HepG2 (cell line): Measurements from ENCODE around the gene DNAAF1. TPM values are rescaled to one million over a fixed set of nuclear protein-coding genes. Genes with fewer than 3 reads are reported as not detected.

Experiments
- ARNT ChIP-seq: fragments of 450-650 bp; IDR thresholded peaks from 2 replicates; pipeline ENCODE4 v1.6.1; 2017
- BORCS8-MEF2B ChIP-seq: sonication (generic); formaldehyde crosslinking; IDR thresholded peaks from 2 replicates; pipeline ENCODE4 v1.8.0; 2022; ENCODE audit warnings: mild to moderate bottlenecking, missing genetic modification reagents
- HINFP ChIP-seq: sonication (generic); formaldehyde crosslinking; IDR thresholded peaks from 2 replicates; pipeline ENCODE4 v1.4.0; 2020; ENCODE audit warnings: low read depth, mild to moderate bottlenecking, missing genetic modification reagents
- HMGXB3 ChIP-seq: sonication (generic); formaldehyde crosslinking; IDR thresholded peaks from 2 replicates; pipeline ENCODE4 v1.4.0; 2020; ENCODE audit warnings: missing genetic modification reagents, borderline replicate concordance
- HNF4G ChIP-seq, 2 experiments: sonication (generic) in 1 of 2; formaldehyde crosslinking in 1 of 2; IDR thresholded peaks; 2 replicates each; pipeline versions ENCODE4 v1.4.0 to v1.6.1; 2011 to 2020; ENCODE audit warnings: borderline replicate concordance in 2 of 2, low read depth in 2 of 2, mild to moderate bottlenecking in 2 of 2, low read length in 1 of 2, missing genetic modification reagents in 1 of 2, moderate library complexity in 1 of 2
- PPARG ChIP-seq: conservative IDR thresholded peaks from 2 replicates; pipeline ENCODE4 v1.6.1; 2016; ENCODE audit warnings: missing biosample characterization, missing genetic modification reagents
- TP53 ChIP-seq: sonication (generic); formaldehyde crosslinking; conservative IDR thresholded peaks from 2 replicates; pipeline ENCODE4 v1.4.0; 2020; ENCODE audit warnings: missing genetic modification reagents
- ZBTB37 ChIP-seq: sonication (generic); formaldehyde crosslinking; IDR thresholded peaks from 2 replicates; pipeline ENCODE4 v1.4.0; 2020; ENCODE audit warnings: mild to moderate bottlenecking, missing genetic modification reagents
- ZBTB46 ChIP-seq: sonication (generic); formaldehyde crosslinking; IDR thresholded peaks from 2 replicates; pipeline ENCODE4 v1.4.0; 2020; ENCODE audit warnings: mild to moderate bottlenecking, missing genetic modification reagents, borderline replicate concordance
- ZFP41 ChIP-seq: sonication (generic); formaldehyde crosslinking; IDR thresholded peaks from 2 replicates; pipeline ENCODE4 v1.4.0; 2020; ENCODE audit warnings: mild to moderate bottlenecking, missing genetic modification reagents, borderline replicate concordance
- ZNF10 ChIP-seq: sonication (generic); formaldehyde crosslinking; IDR thresholded peaks from 2 replicates; pipeline ENCODE4 v1.4.0; 2020; ENCODE audit warnings: mild to moderate bottlenecking, low read depth, missing genetic modification reagents, borderline replicate concordance
- ZNF160 ChIP-seq: sonication (generic); formaldehyde crosslinking; IDR thresholded peaks from 2 replicates; pipeline ENCODE4 v1.8.0; 2022; ENCODE audit warnings: mild to moderate bottlenecking, inconsistent platforms, missing genetic modification reagents
- ZNF382 ChIP-seq: sonication (generic); formaldehyde crosslinking; IDR thresholded peaks from 2 replicates; pipeline ENCODE4 v1.5.0; 2020; ENCODE audit warnings: missing genetic modification reagents, mild to moderate bottlenecking, borderline replicate concordance
- ZNF468 ChIP-seq: sonication (generic); formaldehyde crosslinking; IDR thresholded peaks from 2 replicates; pipeline ENCODE4 v1.8.0; 2022; ENCODE audit warnings: mild to moderate bottlenecking, moderate library complexity, missing genetic modification reagents
- ZNF547 ChIP-seq: sonication (generic); formaldehyde crosslinking; IDR thresholded peaks from 2 replicates; pipeline ENCODE4 v1.5.1; 2020; ENCODE audit warnings: mild to moderate bottlenecking, missing genetic modification reagents
- ZNF607 ChIP-seq: sonication (generic); formaldehyde crosslinking; IDR thresholded peaks from 2 replicates; pipeline ENCODE4 v1.5.1; 2020; ENCODE audit warnings: missing genetic modification reagents, mild to moderate bottlenecking, borderline replicate concordance
- ZNF777 ChIP-seq: sonication (generic); formaldehyde crosslinking; IDR thresholded peaks from 2 replicates; pipeline ENCODE4 v1.4.0; 2020; ENCODE audit warnings: missing genetic modification reagents
- ZNF83 ChIP-seq: sonication (generic); formaldehyde crosslinking; IDR thresholded peaks from 2 replicates; pipeline ENCODE4 v1.4.0; 2020; ENCODE audit warnings: missing genetic modification reagents, mild to moderate bottlenecking, borderline replicate concordance
- polyA plus RNA-seq, 8 experiments: library from polyadenylated mRNA; depleted of rRNA in 3 of 8; stranded (reverse) in 7 of 8; unstranded in 1 of 8; fragments of >200 nt; fragmentation: Illumina TruSeq in 4 of 8; extraction: Trizol in 4 of 8; gene quantifications; 2 replicates each; pipeline versions ENCODE4 v1.2.1 to v1.2.3, GENCODE V29; 2011 to 2016; ENCODE audit warnings: low read depth in 4 of 8, missing spikeins in 1 of 8, mixed read lengths in 1 of 8; ENCODE audit not compliant: insufficient read depth in 1 of 8
- total RNA-seq, 5 experiments: library from RNA; depleted of rRNA; stranded (reverse); fragments of >200 nt; fragmentation: Illumina TruSeq; extraction: Trizol; gene quantifications; 2 replicates each; pipeline ENCODE4 v1.2.3, GENCODE V29; 2016; ENCODE audit warnings: low read depth in 1 of 5

DNAAF1 gene
- total and polyA plus RNA-seq, 2 of the 13 experiments (the other 11 are each of a cell fraction or from before 2014, with no cell fraction given) = 0.04 TPM; not detected in 1

- TF ChIP-seq PPARG (CRISPR knock-in tag) = peak; percentile 72
- no peak for TF ChIP-seq ZNF10 (CRISPR knock-in tag)
- TF ChIP-seq ZNF547 (CRISPR knock-in tag) = no peak
- no peak for TF ChIP-seq ZNF607
- 0 out of 2 replicates have a peak, but pooled peaks have one; percentile 65 for TF ChIP-seq TP53 (CRISPR knock-in tag)
- no peak for TF ChIP-seq ZNF777 (CRISPR knock-in tag)
- no peak for TF ChIP-seq ZNF160 (CRISPR knock-in tag)
- no peak for TF ChIP-seq ZBTB37
- no peak for TF ChIP-seq HMGXB3 (CRISPR knock-in tag)
- no peak for TF ChIP-seq ZNF468 (CRISPR knock-in tag)
- no peak for TF ChIP-seq ARNT
- no peak for TF ChIP-seq ZNF382
- TF ChIP-seq HINFP (CRISPR knock-in tag) = no peak
- no peak for TF ChIP-seq ZFP41 (CRISPR knock-in tag)
- no peak for TF ChIP-seq ZNF83 (CRISPR knock-in tag)
- TF ChIP-seq HNF4G (IDR thresholded peaks at IDR 0.05; ENCODE audit: borderline replicate concordance, low read depth, low read length) = no peak
- TF ChIP-seq HNF4G (CRISPR knock-in tag; IDR thresholded peaks at IDR 0.05; ENCODE audit: borderline replicate concordance, low read depth) = no peak
- no peak for TF ChIP-seq BORCS8-MEF2B
- TF ChIP-seq ZBTB46 = no peak
These were observed 48.6 kb upstream of the DNAAF1 start (continued) for GRCh38 chr16:84096447-84097005.
